ENCODE results near the gene CLEC20A.
"Not testable (repeated sequence)": the region's sequence is repeated elsewhere in the genome, so short reads cannot be mapped to it uniquely, and the experiment has no call there.

Gene CLEC20A

GRCh38 chr1:178529364-178530036, 32.7 kb upstream of the CLEC20A start:
- DNase-seq (ENCODE audit: low read depth, low spot score) = no peak

GRCh38 chr1:178528953-178529335, 32.2 kb upstream of the CLEC20A start:
- no peak for DNase-seq (ENCODE audit: low read depth, low spot score)

GRCh38 chr1:178528228-178528952, 31.6 kb upstream of the CLEC20A start:
- DNase-seq (ENCODE audit: low read depth, low spot score) = no peak

GRCh38 chr1:178527117-178527516, 30.4 kb upstream of the CLEC20A start:
- DNase-seq (ENCODE audit: low read depth, low spot score) = no peak

GRCh38 chr1:178521241-178521640, 24.5 kb upstream of the CLEC20A start:
- DNase-seq (ENCODE audit: low read depth, low spot score) = no peak

- DNase-seq (ENCODE audit: low read depth, low spot score) = no peak
These were observed 24.0 kb upstream of the CLEC20A start for GRCh38 chr1:178520803-178521202.

GRCh38 chr1:178518894-178519293, 22.1 kb upstream of the CLEC20A start:
- no peak for DNase-seq (ENCODE audit: low read depth, low spot score)

GRCh38 chr1:178516110-178516509, 19.3 kb upstream of the CLEC20A start:
- DNase-seq (ENCODE audit: low read depth, low spot score) = no peak

- DNase-seq (ENCODE audit: low read depth, low spot score) = no peak
These were observed 16.7 kb upstream of the CLEC20A start for GRCh38 chr1:178513278-178513983.

GRCh38 chr1:178512566-178513277, 16.0 kb upstream of the CLEC20A start, which contains the start of gene TEX35:
TSS of gene TEX35 (plus strand) at chr1:178513109. CDS start at chr1:178513189, 80 bp downstream.
- no peak for DNase-seq (ENCODE audit: low read depth, low spot score)

- no peak for DNase-seq (ENCODE audit: low read depth, low spot score)
These were observed 13.4 kb upstream of the CLEC20A start for GRCh38 chr1:178510155-178510554.

- no peak for DNase-seq (ENCODE audit: low read depth, low spot score)
These were observed 12.7 kb upstream of the CLEC20A start for GRCh38 chr1:178509414-178510007.

- no peak for DNase-seq (ENCODE audit: low read depth, low spot score)
These were observed 9.9 kb upstream of the CLEC20A start for GRCh38 chr1:178506669-178507068.

GRCh38 chr1:178506177-178506576, 9.4 kb upstream of the CLEC20A start:
- DNase-seq (ENCODE audit: low read depth, low spot score) = no peak

- DNase-seq (ENCODE audit: low read depth, low spot score) = no peak
These were observed 7.5 kb upstream of the CLEC20A start for GRCh38 chr1:178504286-178504685.

- no peak for DNase-seq (ENCODE audit: low read depth, low spot score)
These were observed 7.1 kb upstream of the CLEC20A start for GRCh38 chr1:178503849-178504248.

- DNase-seq (ENCODE audit: low read depth, low spot score) = not testable (repeated sequence)
These were observed 6.6 kb upstream of the CLEC20A start for GRCh38 chr1:178503316-178503715.

GRCh38 chr1:178502856-178503255, 6.1 kb upstream of the CLEC20A start:
- DNase-seq (ENCODE audit: low read depth, low spot score) = no peak

- no peak for DNase-seq (ENCODE audit: low read depth, low spot score)
These were observed 5.6 kb upstream of the CLEC20A start for GRCh38 chr1:178502330-178502714.

GRCh38 chr1:178501705-178502329, 5.1 kb upstream of the CLEC20A start:
- DNase-seq (ENCODE audit: low read depth, low spot score) = no peak

- no peak for DNase-seq (ENCODE audit: low read depth, low spot score)
These were observed 4.3 kb upstream of the CLEC20A start for GRCh38 chr1:178500936-178501554.
